ENCODE data around the gene ADCY5.

GRCh38 chr3:123404391-123404790 lies 44.5 kb downstream of the ADCY5 start:
- TF ChIP-seq CTCF (IDR thresholded peaks at IDR 0.05) (no peak), POLR2A (IDR thresholded peaks at IDR 0.05) (no peak)

Measured in lower leg skin (tissue), 3 donors.